B cell (primary cell): Measurements from ENCODE around the gene SLC2A1. TPM values are rescaled to one million over a fixed set of nuclear protein-coding genes. Genes with fewer than 3 reads are reported as not detected.

ENCODE experiments used
- ATAC-seq: fragments of 200-7000 bp; cut with Tn5 transposase; one replicate; pipeline ENCODE4 v1.10.0; 2021; ENCODE audit warnings: low read depth, mild to moderate bottlenecking, moderate number of reproducible peaks, moderate library complexity
- CTCF ChIA-PET: fragments of 350-600 bp; sonication (Branson Sonifier 250); formaldehyde crosslinking; loops from one replicate; lab custom pipeline; 2021; ENCODE audit warnings: antibody characterized with exemption, inconsistent platforms; lab: Charles Lee
- POLR2A ChIA-PET: fragments of 350-600 bp; sonication (Branson Sonifier 250); formaldehyde crosslinking; loops from one replicate; lab custom pipeline; 2021; ENCODE audit warnings: antibody characterized with exemption; lab: Charles Lee
- DNase-seq: peaks from one replicate; pipeline ENCODE4 v3.0.0; 2013
- H2AFZ ChIP-seq: 2 replicates; pipeline ENCODE4 v1.6.1; 2012; ENCODE audit warnings: mild to moderate bottlenecking, low read depth, low read length; ENCODE audit not compliant: insufficient read depth, poor library complexity, severe bottlenecking
- H3K27ac ChIP-seq, 2 donors: 1 replicate in 1 of 2; 2 replicates in 1 of 2; pipeline ENCODE4 v1.5.1; 2012 to 2013; ENCODE audit warnings: low read length in 2 of 2, mild to moderate bottlenecking in 2 of 2, moderate library complexity in 1 of 2
- H3K27me3 ChIP-seq, 4 experiments: fragments of 200-600 bp in 1 of 4; sonication (generic) in 1 of 4; replicated peaks in 1 of 4; 1 replicate in 2 of 4; 2 replicates in 2 of 4; pipeline versions ENCODE4 v1.6.1 to v1.7.0; 2013 to 2016; ENCODE audit warnings: low read length in 3 of 4, mild to moderate bottlenecking in 2 of 4, mixed read lengths in 1 of 4, moderate library complexity in 1 of 4; ENCODE audit not compliant: insufficient read depth in 4 of 4, control insufficient read depth in 3 of 4; ENCODE audit errors: control extremely low read depth in 1 of 4
- H3K36me3 ChIP-seq, 2 experiments: replicated peaks in 1 of 2; 1 replicate in 1 of 2; 2 replicates in 1 of 2; pipeline versions ENCODE4 v1.6.1 to v1.7.1; 2013; ENCODE audit warnings: low read length in 1 of 2; ENCODE audit not compliant: insufficient read depth in 2 of 2, control insufficient read depth in 1 of 2; ENCODE audit errors: control extremely low read depth in 1 of 2, extremely low read depth in 1 of 2
- H3K4me1 ChIP-seq, 2 donors: fragments of 200-600 bp in 1 of 2; sonication (generic) in 1 of 2; 1 replicate in 1 of 2; 2 replicates in 1 of 2; pipeline versions ENCODE4 v1.5.1 to v1.6.1; 2013 to 2017; ENCODE audit warnings: low read length in 2 of 2; ENCODE audit not compliant: control insufficient read depth in 2 of 2, insufficient read depth in 2 of 2
- H3K4me2 ChIP-seq: replicated peaks from 2 replicates; pipeline ENCODE3; 2012; ENCODE audit warnings: mild to moderate bottlenecking, low read depth, low read length; ENCODE audit not compliant: poor library complexity, severe bottlenecking
- H3K4me3 ChIP-seq, 5 experiments: fragments of 200-600 bp in 1 of 5; sonication (generic) in 1 of 5; 1 replicate in 3 of 5; 2 replicates in 2 of 5; pipeline versions ENCODE4 v1.5.1 to v1.7.0; 2011 to 2016; ENCODE audit warnings: low read length in 4 of 5, mild to moderate bottlenecking in 4 of 5, low read depth in 2 of 5, control low read depth in 1 of 5, moderate library complexity in 1 of 5; ENCODE audit not compliant: insufficient read depth in 1 of 5; ENCODE audit errors: control extremely low read depth in 1 of 5, extremely low read depth in 1 of 5
- H3K79me2 ChIP-seq: fragments of 200-600 bp; sonication (generic); one replicate; pipeline ENCODE4 v1.6.0; 2016; ENCODE audit warnings: low read length; ENCODE audit not compliant: control insufficient read depth, insufficient read depth
- H3K9ac ChIP-seq: fragments of 200-600 bp; sonication (generic); 2 replicates; pipeline ENCODE4 v1.6.1; 2017; ENCODE audit warnings: mild to moderate bottlenecking, low read length, moderate library complexity
- H3K9me3 ChIP-seq, 3 donors: one replicate each; pipeline versions ENCODE4 v1.6.1 to v1.7.1; 2013; ENCODE audit warnings: low read length in 2 of 3; ENCODE audit not compliant: control insufficient read depth in 2 of 3, insufficient read depth in 1 of 3; ENCODE audit errors: control extremely low read depth in 1 of 3
- H4K20me1 ChIP-seq: 2 replicates; pipeline ENCODE4 v1.6.0; 2012; ENCODE audit warnings: mild to moderate bottlenecking, low read length; ENCODE audit not compliant: insufficient read depth, control insufficient read depth, poor library complexity, severe bottlenecking
- H3K27ac Mint-ChIP-seq: one replicate; pipeline ENCODE4 v1.8.0; 2021; ENCODE audit warnings: mixed read lengths
- H3K27me3 Mint-ChIP-seq: one replicate; pipeline ENCODE4 v1.8.0; 2021; ENCODE audit warnings: mixed read lengths
- H3K4me1 Mint-ChIP-seq: one replicate; pipeline ENCODE4 v1.8.0; 2021; ENCODE audit warnings: mixed read lengths
- H3K4me3 Mint-ChIP-seq: one replicate; pipeline ENCODE4 v1.8.0; 2021; ENCODE audit warnings: mixed read lengths
- H3K9me3 Mint-ChIP-seq: one replicate; pipeline ENCODE4 v1.8.0; 2022; ENCODE audit warnings: mixed read lengths; ENCODE audit not compliant: insufficient read depth
- EZH2 ChIP-seq: IDR thresholded peaks from 2 replicates; pipeline ENCODE4 v1.6.1; 2012; ENCODE audit warnings: borderline replicate concordance, low read depth, mild to moderate bottlenecking, moderate library complexity, low read length; ENCODE audit not compliant: insufficient read depth, poor library complexity, severe bottlenecking
- WGBS: methylation state at CpG from one replicate; pipeline ENCODE4 v1.1.5; 2013; ENCODE audit warnings: missing lambda C conversion rate; ENCODE audit not compliant: insufficient coverage; 5-methylcytosine and 5-hydroxymethylcytosine counted together
- intact Hi-C: fragments of 100-400 bp; cut with micrococcal nuclease; formaldehyde crosslinking; loops from one replicate; pipeline ENCODE4 v1.10.0; 2022
- polyA plus RNA-seq: library from polyadenylated mRNA; depleted of rRNA; stranded (reverse); fragments of >200 nt; gene quantifications from 2 replicates; pipeline ENCODE4 v1.2.3, GENCODE V29; 2012
- total RNA-seq, 2 donors: library from RNA; stranded (reverse); fragments of 120-200 nt in 1 of 2; gene quantifications; 1 replicate in 1 of 2; 2 replicates in 1 of 2; pipeline versions ENCODE4 v1.2.3 to v1.2.4, GENCODE V29; 2013 to 2022
- TF ChIP-seq, protein P1 (sequence below): fragments of 200-600 bp; IDR thresholded peaks from one replicate; pipeline ENCODE4 v1.8.0; 2022; ENCODE audit warnings: antibody characterized with exemption, mild to moderate bottlenecking

The SLC2A1 gene
- total and polyA plus RNA-seq, 2 donors (not counting 1 experiment from before 2014, with no cell fraction given): 223 to 240 TPM

DNA sequence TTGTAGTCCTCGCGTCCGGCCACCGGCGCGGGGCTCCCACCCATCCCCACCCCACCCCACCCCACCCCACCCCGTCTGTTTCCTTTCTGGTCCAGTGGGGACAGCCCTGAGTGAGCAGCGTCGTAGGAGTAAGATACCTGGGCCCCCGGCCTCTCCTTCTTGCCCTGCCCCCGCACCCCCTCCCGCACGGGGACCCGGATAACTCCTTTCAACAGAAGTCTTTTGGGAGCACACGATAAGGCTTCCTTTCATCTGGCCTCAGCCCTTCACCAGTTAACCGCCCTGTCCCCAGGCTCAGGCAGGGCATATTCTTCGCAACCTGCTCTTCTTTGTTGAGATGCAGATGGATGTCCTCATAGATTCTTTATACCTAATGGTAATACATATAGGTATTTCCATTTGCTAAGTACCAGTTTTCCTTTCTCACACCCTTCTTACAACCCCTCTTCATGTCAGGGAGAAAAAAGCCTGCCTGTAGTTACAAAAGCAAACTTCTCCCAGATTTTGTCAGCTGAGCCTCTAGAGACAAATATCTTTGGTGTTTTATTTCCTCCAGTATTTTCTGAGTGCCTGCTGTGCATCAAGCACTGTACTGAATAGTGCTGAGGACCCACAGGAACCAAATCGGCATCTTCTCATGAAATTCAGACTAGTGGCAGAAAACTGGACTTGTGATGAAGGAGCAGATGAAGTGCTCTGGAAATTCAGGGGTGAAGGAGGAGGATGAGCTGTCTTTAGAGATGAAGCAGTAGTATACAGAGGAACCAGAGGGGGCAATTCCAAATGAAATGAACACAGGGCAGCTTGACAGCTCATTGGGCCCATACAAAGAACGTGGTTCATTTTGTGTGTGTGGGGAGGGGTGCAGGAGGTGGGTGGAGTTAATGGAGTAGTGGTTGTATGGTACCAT is 33.6 kb downstream of the SLC2A1 start:
- H3K4me3 ChIP-seq: peak overlapping the region in 4 of 5 experiments; percentile 78 to 83 (median 80)
- H3K9me3 ChIP-seq: no peaks in the 10 kb centered on the region
- DNase-seq: no peak
- no peaks in the 10 kb centered on the region for H3K27me3 ChIP-seq
- peak overlapping the region; percentile 84 for H2AFZ ChIP-seq
- H3K4me3 Mint-ChIP-seq: peak overlapping the region; percentile 86
- H3K79me2 ChIP-seq: peaks cover 23% of the 10 kb centered on the region
- peak overlapping the region; percentile 96 to 98 for H3K27ac ChIP-seq
- H3K9ac ChIP-seq: peak overlapping the region; percentile 97
- peaks cover 51% of the 10 kb centered on the region for H3K4me1 Mint-ChIP-seq
- TF ChIP-seq, protein P1, sequence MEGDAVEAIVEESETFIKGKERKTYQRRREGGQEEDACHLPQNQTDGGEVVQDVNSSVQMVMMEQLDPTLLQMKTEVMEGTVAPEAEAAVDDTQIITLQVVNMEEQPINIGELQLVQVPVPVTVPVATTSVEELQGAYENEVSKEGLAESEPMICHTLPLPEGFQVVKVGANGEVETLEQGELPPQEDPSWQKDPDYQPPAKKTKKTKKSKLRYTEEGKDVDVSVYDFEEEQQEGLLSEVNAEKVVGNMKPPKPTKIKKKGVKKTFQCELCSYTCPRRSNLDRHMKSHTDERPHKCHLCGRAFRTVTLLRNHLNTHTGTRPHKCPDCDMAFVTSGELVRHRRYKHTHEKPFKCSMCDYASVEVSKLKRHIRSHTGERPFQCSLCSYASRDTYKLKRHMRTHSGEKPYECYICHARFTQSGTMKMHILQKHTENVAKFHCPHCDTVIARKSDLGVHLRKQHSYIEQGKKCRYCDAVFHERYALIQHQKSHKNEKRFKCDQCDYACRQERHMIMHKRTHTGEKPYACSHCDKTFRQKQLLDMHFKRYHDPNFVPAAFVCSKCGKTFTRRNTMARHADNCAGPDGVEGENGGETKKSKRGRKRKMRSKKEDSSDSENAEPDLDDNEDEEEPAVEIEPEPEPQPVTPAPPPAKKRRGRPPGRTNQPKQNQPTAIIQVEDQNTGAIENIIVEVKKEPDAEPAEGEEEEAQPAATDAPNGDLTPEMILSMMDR: no peak
- TF ChIP-seq EZH2: no peak
- intact Hi-C loops: loop anchor here (1.0 to 5.0 kb wide), 6 partner anchors 7 to 158 kb away; partner anchors contain the start of genes C1orf50, ERMAP, P3H1 and SVBP
- POLR2A ChIA-PET: interaction anchor here (0.5 to 10.2 kb wide), 11 partner anchors 7 to 501 kb away, joined by 3 to 209 read pairs (median 8); partner anchors contain the start of genes C1orf50, P3H1, SLC2A1 and YBX1
- H3K27me3 Mint-ChIP-seq: no peaks in the 10 kb centered on the region
- CTCF ChIA-PET: interaction anchor here (0.9 to 21.2 kb wide), 10 partner anchors 8 to 149 kb away, joined by 3 to 1178 read pairs (median 36); partner anchors contain the start of genes SLC2A1 and ZNF691
- peak overlapping the region; percentile 92 for H3K27ac Mint-ChIP-seq
- peaks cover 22% of the 10 kb centered on the region for H4K20me1 ChIP-seq
- peak overlapping the region; percentile 92 for H3K4me2 ChIP-seq
- H3K4me1 ChIP-seq: peaks cover 23 to 29% of the 10 kb centered on the region in 2 donors
- no peaks in the 10 kb centered on the region for H3K9me3 Mint-ChIP-seq
- peaks cover 2 to 44% of the 10 kb centered on the region in 2 experiments for H3K36me3 ChIP-seq
- 10% methylated on average over 7 of the region's 19 CpGs for WGBS
- no peak for ATAC-seq
